ENCODE results near the gene PRLR.

DNA sequence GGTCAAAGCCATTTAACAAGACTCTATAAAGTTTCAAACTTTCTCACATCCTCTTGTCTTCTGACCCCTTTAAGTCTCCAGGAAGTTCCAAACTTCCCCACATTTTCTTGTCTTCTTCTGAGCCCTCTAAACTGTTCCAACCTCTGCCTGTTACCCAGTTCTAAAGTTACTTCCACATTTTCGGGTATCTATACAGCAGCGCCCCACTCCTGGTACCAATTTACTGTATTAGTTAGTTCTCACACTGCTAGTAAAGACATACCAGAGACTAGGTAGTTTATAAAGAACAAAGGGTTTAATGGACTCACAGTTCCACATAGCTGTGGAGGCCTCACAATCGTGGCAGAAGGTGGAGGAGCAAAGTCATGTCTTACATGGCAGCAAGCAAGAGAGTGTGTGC is 23.3 kb upstream of the PRLR start:
- TF ChIP-seq, protein P1, sequence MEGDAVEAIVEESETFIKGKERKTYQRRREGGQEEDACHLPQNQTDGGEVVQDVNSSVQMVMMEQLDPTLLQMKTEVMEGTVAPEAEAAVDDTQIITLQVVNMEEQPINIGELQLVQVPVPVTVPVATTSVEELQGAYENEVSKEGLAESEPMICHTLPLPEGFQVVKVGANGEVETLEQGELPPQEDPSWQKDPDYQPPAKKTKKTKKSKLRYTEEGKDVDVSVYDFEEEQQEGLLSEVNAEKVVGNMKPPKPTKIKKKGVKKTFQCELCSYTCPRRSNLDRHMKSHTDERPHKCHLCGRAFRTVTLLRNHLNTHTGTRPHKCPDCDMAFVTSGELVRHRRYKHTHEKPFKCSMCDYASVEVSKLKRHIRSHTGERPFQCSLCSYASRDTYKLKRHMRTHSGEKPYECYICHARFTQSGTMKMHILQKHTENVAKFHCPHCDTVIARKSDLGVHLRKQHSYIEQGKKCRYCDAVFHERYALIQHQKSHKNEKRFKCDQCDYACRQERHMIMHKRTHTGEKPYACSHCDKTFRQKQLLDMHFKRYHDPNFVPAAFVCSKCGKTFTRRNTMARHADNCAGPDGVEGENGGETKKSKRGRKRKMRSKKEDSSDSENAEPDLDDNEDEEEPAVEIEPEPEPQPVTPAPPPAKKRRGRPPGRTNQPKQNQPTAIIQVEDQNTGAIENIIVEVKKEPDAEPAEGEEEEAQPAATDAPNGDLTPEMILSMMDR (IDR thresholded peaks at IDR 0.05): no peak
- TF ChIP-seq POLR2A (IDR thresholded peaks at IDR 0.05): no peak

Data from body of pancreas (tissue), 4 donors.